Endothelial cell of umbilical vein (primary cell): ENCODE data around the gene FLT4. TPM values are rescaled to one million over a fixed set of nuclear protein-coding genes. Genes with fewer than 3 reads are reported as not detected.

Source experiments
- BruUV-seq: library from RNA; stranded (reverse); fragments of 400-500 nt; replicated peaks from 2 replicates; lab custom pipeline; 2021; lab: Mats Ljungman, UMichigan
- CTCF ChIA-PET: fragments of 300-600, 350-600 bp; sonication (Branson Sonifier 250); formaldehyde crosslinking; loops from one replicate; lab custom pipeline; 2021; ENCODE audit warnings: antibody characterized with exemption, inconsistent platforms; lab: Charles Lee
- POLR2A ChIA-PET: fragments of 300-600, 350-600 bp; sonication (Branson Sonifier 250); formaldehyde crosslinking; loops from one replicate; lab custom pipeline; 2021; ENCODE audit warnings: antibody characterized with exemption, inconsistent platforms; lab: Charles Lee
- DNase-seq: peaks from one replicate; pipeline ENCODE4 v3.0.0-alpha.2; 2011; ENCODE audit warnings: low read depth, low spot score
- FAIRE-seq: peaks from 2 replicates; lab custom pipeline; 2011; peaks lifted over from hg19 to GRCh38; lab: Jason Lieb, UNC
- H2AFZ ChIP-seq: 2 replicates; pipeline ENCODE4 v1.6.0; 2012; ENCODE audit warnings: low read depth, low read length, control low read depth, inconsistent platforms
- H3K27ac ChIP-seq: 2 replicates; pipeline ENCODE4 v1.5.1; 2011; ENCODE audit warnings: low read depth, mild to moderate bottlenecking, control low read depth, low read length, moderate library complexity; ENCODE audit not compliant: insufficient read depth
- H3K27me3 ChIP-seq, 2 experiments: 2 replicates each; pipeline versions ENCODE4 v1.6.0 to v1.6.1; 2011; ENCODE audit warnings: low read length in 2 of 2, mixed read lengths in 1 of 2; ENCODE audit not compliant: control insufficient read depth in 2 of 2, insufficient read depth in 2 of 2
- H3K36me3 ChIP-seq, 2 experiments: 2 replicates in 1 of 2; 3 replicates in 1 of 2; pipeline ENCODE4 v1.5.1; 2011; ENCODE audit warnings: low read length in 2 of 2, mild to moderate bottlenecking in 1 of 2, moderate library complexity in 1 of 2; ENCODE audit not compliant: control insufficient read depth in 2 of 2, insufficient read depth in 2 of 2; ENCODE audit errors: extremely low read depth in 1 of 2
- H3K4me1 ChIP-seq: 3 replicates; pipeline ENCODE4 v1.5.1; 2011; ENCODE audit warnings: mild to moderate bottlenecking, low read length; ENCODE audit not compliant: control insufficient read depth, insufficient read depth; ENCODE audit errors: extremely low read depth
- H3K4me2 ChIP-seq: 2 replicates; pipeline ENCODE4 v1.6.1; 2011; ENCODE audit warnings: low read length, control low read depth, mixed read lengths; ENCODE audit not compliant: insufficient read depth
- H3K4me3 ChIP-seq, 3 experiments: fragments of 200-600 bp in 1 of 3; sonication (generic), shearing (Covaris generic) in 1 of 3; replicated peaks in 1 of 3; 2 replicates each; pipeline ENCODE4 v1.5.1; 2011 to 2016; ENCODE audit warnings: control low read depth in 3 of 3, low read length in 3 of 3, mild to moderate bottlenecking in 2 of 3, inconsistent platforms in 1 of 3, low read depth in 1 of 3, moderate library complexity in 1 of 3; ENCODE audit not compliant: insufficient read depth in 1 of 3
- H3K79me2 ChIP-seq: 2 replicates; pipeline ENCODE4 v1.6.0; 2012; ENCODE audit warnings: low read length, inconsistent platforms; ENCODE audit not compliant: control insufficient read depth, insufficient read depth
- H3K9ac ChIP-seq: replicated peaks from 2 replicates; pipeline ENCODE3; 2011; ENCODE audit warnings: low read length, control low read depth; ENCODE audit not compliant: insufficient read depth; ENCODE audit errors: extremely low read depth
- H3K9me1 ChIP-seq: replicated peaks from 3 replicates; pipeline ENCODE4 v1.6.0; 2011; ENCODE audit warnings: mild to moderate bottlenecking, low read length; ENCODE audit not compliant: control insufficient read depth, insufficient read depth; ENCODE audit errors: extremely low read depth
- H3K9me3 ChIP-seq: replicated peaks from 2 replicates; pipeline ENCODE4 v1.5.1; 2012; ENCODE audit warnings: low read length, inconsistent platforms; ENCODE audit not compliant: control insufficient read depth, insufficient read depth
- H4K20me1 ChIP-seq: replicated peaks from 2 replicates; pipeline ENCODE3; 2011; ENCODE audit warnings: mild to moderate bottlenecking, low read length; ENCODE audit not compliant: control insufficient read depth, insufficient read depth; ENCODE audit errors: extremely low read depth
- EZH2 ChIP-seq: IDR thresholded peaks from 2 replicates; pipeline ENCODE4 v1.6.1; 2012; ENCODE audit warnings: borderline replicate concordance, low read depth, mild to moderate bottlenecking, moderate library complexity, low read length, inconsistent platforms; ENCODE audit not compliant: severe bottlenecking
- JUN ChIP-seq: IDR thresholded peaks from 2 replicates; pipeline ENCODE4 v1.6.1; 2011; ENCODE audit warnings: borderline replicate concordance, low read depth; ENCODE audit not compliant: insufficient read length, insufficient read depth
- dilution Hi-C: fragments of 300-500 bp; cut with MboI; formaldehyde crosslinking; loops from one replicate; pipeline ENCODE4 v1.15.0; 2019; ENCODE audit warnings: low sequenced_read_pairs; ENCODE audit not compliant: extremely low pct_ligation_motif_present
- intact Hi-C: fragments of 100-400 bp; cut with micrococcal nuclease; formaldehyde crosslinking; loops from one replicate; pipeline ENCODE4 v1.10.0; 2022
- polyA plus RNA-seq, 4 experiments: library from polyadenylated mRNA; depleted of rRNA in 3 of 4; stranded (reverse) in 3 of 4; unstranded in 1 of 4; fragments of >200 nt; gene quantifications; 2 replicates each; pipeline versions ENCODE4 v1.2.1 to v1.2.3, GENCODE V29; 2011 to 2012; ENCODE audit warnings: missing spikeins in 1 of 4
- total RNA-seq: library from RNA; stranded (reverse); gene quantifications from 2 replicates; pipeline ENCODE4 v1.2.3, GENCODE V29; 2021
- TF ChIP-seq, protein P1 (sequence below), 2 donors: IDR thresholded peaks; 1 replicate in 1 of 2; 2 replicates in 1 of 2; pipeline ENCODE4 v1.5.1; 2011; ENCODE audit warnings: low read length in 2 of 2, mild to moderate bottlenecking in 2 of 2, moderate library complexity in 2 of 2, control low read depth in 1 of 2, inconsistent platforms in 1 of 2, low read depth in 1 of 2; ENCODE audit not compliant: insufficient read depth in 1 of 2; ENCODE audit errors: extremely low read depth in 1 of 2

FLT4 gene
- total and polyA plus RNA-seq, 2 donors (not counting 3 experiments of a cell fraction or from before 2014, with no cell fraction given): 44.4 to 71.5 TPM

DNA sequence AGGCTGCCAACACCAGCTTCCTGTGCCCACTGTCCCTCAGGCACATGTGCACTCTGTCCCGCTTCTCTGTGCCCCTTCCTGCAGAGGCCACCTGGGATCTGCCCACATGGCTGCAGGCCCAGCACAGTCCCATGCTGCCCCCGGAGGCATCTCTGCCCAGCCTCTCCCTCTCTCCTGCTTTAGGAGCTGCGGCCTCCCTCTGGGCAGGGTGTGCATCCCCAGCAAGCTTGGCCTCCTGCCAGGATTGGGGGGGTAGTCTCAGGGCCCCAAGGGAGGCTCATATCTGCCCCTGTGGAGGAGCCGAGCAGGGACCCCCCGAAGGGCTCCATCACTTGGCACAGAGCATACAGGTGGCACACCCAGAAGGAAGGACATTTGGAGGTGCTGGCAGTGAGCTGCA is 24.8 kb downstream of the FLT4 start:
- FAIRE-seq (no peak), DNase-seq (no peak)
- H3K9ac ChIP-seq: no peak overlapping the region
- no peaks in the 10 kb centered on the region for H3K9me1 ChIP-seq
- TF ChIP-seq, protein P1, sequence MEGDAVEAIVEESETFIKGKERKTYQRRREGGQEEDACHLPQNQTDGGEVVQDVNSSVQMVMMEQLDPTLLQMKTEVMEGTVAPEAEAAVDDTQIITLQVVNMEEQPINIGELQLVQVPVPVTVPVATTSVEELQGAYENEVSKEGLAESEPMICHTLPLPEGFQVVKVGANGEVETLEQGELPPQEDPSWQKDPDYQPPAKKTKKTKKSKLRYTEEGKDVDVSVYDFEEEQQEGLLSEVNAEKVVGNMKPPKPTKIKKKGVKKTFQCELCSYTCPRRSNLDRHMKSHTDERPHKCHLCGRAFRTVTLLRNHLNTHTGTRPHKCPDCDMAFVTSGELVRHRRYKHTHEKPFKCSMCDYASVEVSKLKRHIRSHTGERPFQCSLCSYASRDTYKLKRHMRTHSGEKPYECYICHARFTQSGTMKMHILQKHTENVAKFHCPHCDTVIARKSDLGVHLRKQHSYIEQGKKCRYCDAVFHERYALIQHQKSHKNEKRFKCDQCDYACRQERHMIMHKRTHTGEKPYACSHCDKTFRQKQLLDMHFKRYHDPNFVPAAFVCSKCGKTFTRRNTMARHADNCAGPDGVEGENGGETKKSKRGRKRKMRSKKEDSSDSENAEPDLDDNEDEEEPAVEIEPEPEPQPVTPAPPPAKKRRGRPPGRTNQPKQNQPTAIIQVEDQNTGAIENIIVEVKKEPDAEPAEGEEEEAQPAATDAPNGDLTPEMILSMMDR (IDR thresholded peaks at IDR 0.05; ENCODE audit: extremely low read depth in 1 of 2, insufficient read depth in 1 of 2, low read depth in 1 of 2, low read length in 2 of 2): no peak
- TF ChIP-seq EZH2: no peak
- intact Hi-C loops (no loop called here), dilution Hi-C loops (no loop called here)
- peaks cover 0 to 27% of the 10 kb centered on the region in 2 experiments for H3K36me3 ChIP-seq
- CTCF ChIA-PET: interaction anchor here (1.2 to 2.0 kb wide), 2 partner anchors 19 to 94 kb away, joined by 3 to 8 read pairs; no protein-coding TSS in a partner anchor
- H3K9me3 ChIP-seq: no peaks in the 10 kb centered on the region
- no peak overlapping the region for H2AFZ ChIP-seq
- H3K4me1 ChIP-seq: peaks cover 7% of the 10 kb centered on the region
- H3K4me2 ChIP-seq: no peak overlapping the region
- H3K4me3 ChIP-seq: no peak overlapping the region
- POLR2A ChIA-PET: no interaction called here
- no peaks in the 10 kb centered on the region for H4K20me1 ChIP-seq
- no TSS peak for BruUV-seq
- H3K27ac ChIP-seq: no peak overlapping the region
- H3K79me2 ChIP-seq: no peaks in the 10 kb centered on the region
- H3K27me3 ChIP-seq: no peaks in the 10 kb centered on the region

DNA sequence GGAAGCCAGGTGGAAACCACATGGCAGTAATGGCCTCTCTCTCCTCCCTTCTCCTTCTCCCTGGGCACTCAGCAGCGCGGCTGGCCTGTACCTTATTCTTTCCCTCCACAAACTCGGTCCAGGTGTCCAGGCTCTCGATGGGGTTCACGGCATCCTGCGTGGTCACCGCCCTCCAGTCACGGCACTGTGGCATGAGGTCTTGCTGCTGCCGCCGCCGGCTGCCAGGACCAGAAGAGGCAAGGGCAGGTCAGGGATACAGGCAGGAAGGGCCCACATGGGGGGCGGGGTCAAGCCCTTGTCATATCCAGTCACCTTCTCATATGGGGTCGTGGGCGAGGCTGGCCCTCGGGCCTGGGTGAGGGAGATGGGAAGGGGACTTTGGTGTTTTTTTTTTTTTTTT is 25.6 kb downstream of the FLT4 start:
- no peaks in the 10 kb centered on the region for H3K27me3 ChIP-seq
- dilution Hi-C loops: no loop called here
- H3K9me1 ChIP-seq: no peaks in the 10 kb centered on the region
- TF ChIP-seq JUN: no peak
- POLR2A ChIA-PET: no interaction called here
- peaks cover 0 to 22% of the 10 kb centered on the region in 2 experiments for H3K36me3 ChIP-seq
- CTCF ChIA-PET: interaction anchor here (2.0 kb wide), 1 partner anchor 18 kb away, joined by 8 read pairs; no protein-coding TSS in a partner anchor
- no peak overlapping the region for H3K9ac ChIP-seq
- H3K27ac ChIP-seq: no peak overlapping the region
- H3K9me3 ChIP-seq: no peaks in the 10 kb centered on the region
- BruUV-seq: no TSS peak
- DNase-seq (no peak), FAIRE-seq (no peak)
- no peak overlapping the region for H3K4me2 ChIP-seq
- H3K4me1 ChIP-seq: peaks cover 7% of the 10 kb centered on the region
- intact Hi-C loops: loop anchor here (1.0 to 2.0 kb wide), 2 partner anchors 21 to 47 kb away; no protein-coding TSS in a partner anchor
- H3K4me3 ChIP-seq: no peak overlapping the region
- H2AFZ ChIP-seq: no peak overlapping the region
- H4K20me1 ChIP-seq: no peaks in the 10 kb centered on the region
- H3K79me2 ChIP-seq: no peaks in the 10 kb centered on the region
